ENCODE results near the gene SCN4B. TPM values are rescaled to one million over a fixed set of nuclear protein-coding genes. Genes with fewer than 3 reads are reported as not detected.

Gene SCN4B
- total RNA-seq, 3 donors from 2014 or later, result not detected

- DNase-seq (no peak), ATAC-seq (no peak)
- Mint-ChIP-seq H3K27me3 (ENCODE audit: low read depth) (peaks cover 9% of the 10 kb centered on the region), H3K4me3 (no peak overlapping the region), H3K9me3 (no peaks in the 10 kb centered on the region), H3K4me1 (ENCODE audit: low read depth) (no peaks in the 10 kb centered on the region), H3K36me3 (ENCODE audit: insufficient read depth) (no peaks in the 10 kb centered on the region)
Measured at GRCh38 chr11:118095967-118096367, 56.7 kb downstream of the SCN4B start.

- H3K9me3 Mint-ChIP-seq, result no peaks in the 10 kb centered on the region
- DNase-seq (no peak), ATAC-seq (no peak)
- peaks cover 9% of the 10 kb centered on the region for H3K27me3 Mint-ChIP-seq (ENCODE audit: low read depth)
- no peak overlapping the region for H3K4me3 Mint-ChIP-seq
- no peaks in the 10 kb centered on the region for H3K36me3 Mint-ChIP-seq (ENCODE audit: insufficient read depth)
- no peaks in the 10 kb centered on the region for H3K4me1 Mint-ChIP-seq (ENCODE audit: low read depth)
Measured at GRCh38 chr11:118095493-118095892, 57.1 kb downstream of the SCN4B start.

DNA sequence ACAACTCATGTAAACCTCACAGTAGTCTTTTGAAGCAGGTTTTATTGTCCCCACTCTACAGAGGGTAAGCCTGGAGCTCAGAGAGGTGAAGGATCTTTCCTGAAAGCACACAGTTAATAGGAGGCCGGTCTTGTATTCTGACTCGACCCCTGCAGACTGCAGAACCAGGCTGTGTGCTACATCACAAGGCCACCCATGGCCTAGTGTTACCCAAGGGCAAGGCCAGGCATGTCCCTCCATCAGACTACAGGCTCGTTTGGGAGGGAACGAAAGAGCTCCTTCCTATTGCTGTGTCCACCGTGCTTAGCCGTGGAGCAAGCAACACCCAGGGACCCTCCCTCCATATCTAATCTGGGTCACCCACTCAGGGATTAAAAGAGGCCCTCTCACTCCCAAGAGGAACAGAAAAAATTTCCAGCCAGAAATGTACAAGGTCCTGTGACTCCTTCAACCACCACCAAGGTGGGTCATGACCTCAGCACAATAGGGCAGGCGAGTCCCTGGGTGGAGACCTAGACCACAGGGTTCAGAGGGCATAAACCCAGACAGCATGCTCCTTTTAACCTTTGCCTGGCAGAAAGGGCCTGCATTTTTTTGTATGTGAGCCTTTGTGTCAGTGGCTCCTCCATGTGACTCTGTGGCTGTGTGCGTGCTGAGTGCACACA lies 59.6 kb downstream of the SCN4B start:
- ATAC-seq (no peak), DNase-seq (no peak)
- Mint-ChIP-seq H3K4me1 (ENCODE audit: low read depth) (no peaks in the 10 kb centered on the region), H3K36me3 (ENCODE audit: insufficient read depth) (peaks cover 1% of the 10 kb centered on the region), H3K9me3 (peaks cover 9% of the 10 kb centered on the region), H3K4me3 (no peak overlapping the region), H3K27me3 (ENCODE audit: low read depth) (peaks cover 9% of the 10 kb centered on the region)

DNA sequence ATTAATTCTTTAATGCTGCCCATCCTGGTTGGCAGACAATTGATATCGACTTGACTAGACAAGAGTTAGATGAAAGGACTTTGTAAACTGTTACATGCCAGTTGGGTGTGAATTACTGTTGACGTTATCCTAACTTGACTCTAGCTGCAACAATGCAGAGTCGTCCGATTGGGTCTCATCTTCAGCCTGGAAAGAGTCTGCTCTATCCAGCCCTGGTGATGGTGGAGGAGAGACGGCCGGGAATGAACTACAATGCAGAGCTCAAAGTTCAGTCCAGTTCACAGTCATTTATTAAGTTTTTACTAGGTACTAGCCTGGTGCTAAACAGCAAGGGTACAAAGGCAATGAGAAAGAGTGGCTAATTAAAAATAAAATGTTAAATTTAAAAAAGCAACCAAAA lies 60.9 kb downstream of the SCN4B start:
- Mint-ChIP-seq H3K36me3 (ENCODE audit: insufficient read depth) (peaks cover 6% of the 10 kb centered on the region), H3K4me1 (ENCODE audit: low read depth) (no peaks in the 10 kb centered on the region), H3K27me3 (ENCODE audit: low read depth) (peaks cover 6% of the 10 kb centered on the region), H3K4me3 (no peak overlapping the region), H3K9me3 (peaks cover 21% of the 10 kb centered on the region)
- DNase-seq (no peak), ATAC-seq (no peak)

DNA sequence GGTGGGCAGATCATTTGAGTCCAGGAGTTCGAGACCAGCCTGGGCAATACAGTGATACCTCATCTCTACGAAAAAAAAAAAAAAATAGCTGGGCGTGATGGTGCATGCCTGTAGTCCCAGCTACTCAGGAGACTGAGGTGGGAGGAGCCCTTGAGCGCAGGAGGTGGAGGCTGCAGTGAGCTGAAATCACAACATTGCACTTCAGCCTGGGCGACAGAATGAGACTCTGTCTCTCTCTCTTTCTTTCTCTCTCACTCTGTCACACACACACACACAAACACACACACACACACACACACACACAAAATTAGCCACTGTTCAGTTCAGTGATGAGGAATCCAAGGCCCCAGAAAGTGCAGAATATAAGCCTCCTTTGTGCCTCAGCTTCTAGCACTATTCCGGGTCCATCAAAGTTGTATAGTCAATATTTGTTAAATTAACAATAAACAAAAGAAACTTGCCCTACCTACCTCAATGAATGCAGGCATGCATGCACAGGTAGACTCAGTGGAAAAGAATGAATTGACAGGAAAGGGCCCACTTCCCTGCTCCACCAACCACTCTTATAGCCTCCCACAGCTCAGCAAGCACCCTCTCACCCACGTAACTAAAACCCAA lies 62.0 kb downstream of the SCN4B start:
- ATAC-seq (no peak), DNase-seq (no peak)
- peaks cover 6% of the 10 kb centered on the region for H3K36me3 Mint-ChIP-seq (ENCODE audit: insufficient read depth)
- peaks cover 3% of the 10 kb centered on the region for H3K27me3 Mint-ChIP-seq (ENCODE audit: low read depth)
- peaks cover 25% of the 10 kb centered on the region for H3K9me3 Mint-ChIP-seq
- no peak overlapping the region for H3K4me3 Mint-ChIP-seq
- H3K4me1 Mint-ChIP-seq (ENCODE audit: low read depth), result no peaks in the 10 kb centered on the region

DNA sequence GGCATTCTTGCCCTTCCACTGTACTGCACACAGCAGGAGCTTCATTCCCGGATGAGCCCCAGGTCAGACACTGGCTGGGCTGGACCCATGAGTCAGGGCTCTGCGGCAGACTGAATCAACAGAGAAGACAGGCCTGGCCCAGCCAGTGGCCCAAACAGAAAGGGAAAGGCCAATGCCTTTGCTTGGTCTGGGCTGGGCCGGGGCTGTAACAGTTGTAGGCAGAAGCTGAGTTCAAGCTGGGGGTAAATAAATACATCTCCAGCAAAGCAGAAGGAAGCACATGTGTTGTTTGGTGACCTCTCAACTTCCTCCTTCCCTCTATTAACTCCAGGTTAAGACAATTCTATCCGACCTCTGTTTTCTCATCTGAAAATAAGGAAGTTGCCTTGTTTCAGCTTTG lies 64.1 kb downstream of the SCN4B start:
- no peaks in the 10 kb centered on the region for H3K4me1 Mint-ChIP-seq (ENCODE audit: low read depth)
- DNase-seq (no peak), ATAC-seq (no peak)
- peaks cover 6% of the 10 kb centered on the region for H3K36me3 Mint-ChIP-seq (ENCODE audit: insufficient read depth)
- H3K4me3 Mint-ChIP-seq, result no peak overlapping the region
- peaks cover 3% of the 10 kb centered on the region for H3K27me3 Mint-ChIP-seq (ENCODE audit: low read depth)
- H3K9me3 Mint-ChIP-seq, result peaks cover 25% of the 10 kb centered on the region

DNA sequence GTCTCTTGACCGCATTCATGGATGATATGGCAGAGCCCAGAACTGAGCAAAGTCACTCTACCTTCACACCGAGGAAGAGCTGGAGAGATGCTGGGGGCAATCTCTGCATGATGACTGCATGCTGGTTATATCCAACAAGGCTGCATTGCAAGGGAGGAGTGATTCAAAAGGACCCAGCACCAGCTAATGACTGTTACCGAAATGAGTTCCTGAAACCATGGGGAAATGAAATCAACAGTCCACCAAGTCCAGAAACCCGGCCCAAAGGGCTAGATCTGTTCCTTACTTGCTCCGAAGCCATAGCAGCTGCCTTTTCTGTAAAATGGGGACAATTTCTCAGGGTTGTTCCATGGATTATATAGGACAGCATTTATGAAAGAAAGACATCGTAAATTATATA lies 64.7 kb downstream of the SCN4B start:
- H3K4me3 Mint-ChIP-seq, result no peak overlapping the region
- DNase-seq (no peak), ATAC-seq (no peak)
- peaks cover 6% of the 10 kb centered on the region for H3K36me3 Mint-ChIP-seq (ENCODE audit: insufficient read depth)
- peaks cover 25% of the 10 kb centered on the region for H3K9me3 Mint-ChIP-seq
- peaks cover 3% of the 10 kb centered on the region for H3K27me3 Mint-ChIP-seq (ENCODE audit: low read depth)
- H3K4me1 Mint-ChIP-seq (ENCODE audit: low read depth), result no peaks in the 10 kb centered on the region

GRCh38 chr11:118086913-118087768 lies 65.5 kb downstream of the SCN4B start, which contains the start of gene SMIM35:
TSS of gene SMIM35 (minus strand) at chr11:118086963. CDS start at chr11:118086757, 206 bp downstream.
- no peak for DNase-seq
- Mint-ChIP-seq H3K36me3 (ENCODE audit: insufficient read depth) (peaks cover 6% of the 10 kb centered on the region), H3K27me3 (ENCODE audit: low read depth) (peaks cover 3% of the 10 kb centered on the region), H3K4me1 (ENCODE audit: low read depth) (no peaks in the 10 kb centered on the region), H3K9me3 (peaks cover 25% of the 10 kb centered on the region), H3K4me3 (no peak within 1 kb of the TSS)
- no peak for ATAC-seq

DNA sequence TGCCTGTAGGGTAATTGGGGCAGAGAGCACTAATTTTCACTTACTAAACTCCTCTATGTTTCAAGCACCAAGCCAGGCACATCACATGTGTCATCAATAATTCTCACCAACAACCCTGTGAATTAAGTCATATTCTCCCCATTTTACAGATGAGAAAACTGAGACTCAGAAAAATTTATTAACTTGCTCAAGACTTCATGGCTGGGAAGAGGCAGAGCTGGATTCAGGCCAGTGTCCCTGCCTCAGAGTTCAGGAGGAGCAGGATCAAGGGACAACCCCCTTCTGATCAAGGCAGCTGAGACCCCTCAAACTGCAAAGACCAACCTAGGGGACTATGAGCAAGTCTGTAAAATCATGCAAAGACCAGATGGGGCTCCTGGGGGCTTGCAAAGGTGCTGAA lies 68.0 kb downstream of the SCN4B start:
- H3K9me3 Mint-ChIP-seq, result peaks cover 25% of the 10 kb centered on the region
- H3K4me1 Mint-ChIP-seq (ENCODE audit: low read depth), result no peaks in the 10 kb centered on the region

GRCh38 chr11:118084247-118084646 lies 68.4 kb downstream of the SCN4B start:
- no peak overlapping the region for H3K4me3 Mint-ChIP-seq
- H3K27me3 Mint-ChIP-seq (ENCODE audit: low read depth), result peaks cover 3% of the 10 kb centered on the region
- H3K36me3 Mint-ChIP-seq (ENCODE audit: insufficient read depth), result peaks cover 6% of the 10 kb centered on the region

More for the DNA sequence above, 68.0 kb downstream of the SCN4B start:
- Mint-ChIP-seq H3K4me3 (no peak overlapping the region), H3K36me3 (ENCODE audit: insufficient read depth) (peaks cover 6% of the 10 kb centered on the region), H3K27me3 (ENCODE audit: low read depth) (peaks cover 3% of the 10 kb centered on the region)
- no peak for DNase-seq
- ATAC-seq, result no peak

More at GRCh38 chr11:118084247-118084646, 68.4 kb downstream of the SCN4B start:
- ATAC-seq, result no peak
- no peaks in the 10 kb centered on the region for H3K4me1 Mint-ChIP-seq (ENCODE audit: low read depth)
- DNase-seq, result no peak
- peaks cover 25% of the 10 kb centered on the region for H3K9me3 Mint-ChIP-seq

Other genes with a start within 250 kb of the SCN4B start
- gene TMPRSS13, start 223.4 kb downstream of the SCN4B start, total RNA-seq, result under 1 TPM; 0.26 to 0.38 (median 0.38) TPM
- gene IL10RA, start 166.4 kb downstream of the SCN4B start, total RNA-seq, result 10 to 100 TPM; 30.5 to 39.3 (median 36.6) TPM
- gene TMPRSS4, start 75.7 kb downstream of the SCN4B start, total RNA-seq, result under 1 TPM in 1 of 3 donors, not detected in 2; 0.08 TPM
- not detected for gene SMIM35, start 65.9 kb downstream of the SCN4B start, total RNA-seq
- not detected for gene SCN2B, start 23.8 kb upstream of the SCN4B start, total RNA-seq
- gene JAML, start 72.2 kb upstream of the SCN4B start, total RNA-seq, result 100 to 1,000 TPM; 135 to 153 (median 137) TPM
- 10 to 100 TPM; 52.7 to 72.0 (median 56.4) TPM for gene MPZL3, start 99.5 kb upstream of the SCN4B start, total RNA-seq
- gene MPZL2, start 111.5 kb upstream of the SCN4B start, total RNA-seq, result 10 to 100 TPM in 2 of 3 donors, 1 to 10 TPM in 1; 9.0 to 12.9 (median 12.8) TPM
- gene CD3E, start 151.9 kb upstream of the SCN4B start, total RNA-seq, result 100 to 1,000 TPM; 371 to 436 (median 407) TPM
- gene CD3D, start 189.9 kb upstream of the SCN4B start, total RNA-seq, result 100 to 1,000 TPM; 412 to 451 (median 427) TPM
- 100 to 1,000 TPM in 2 of 3 donors, 10 to 100 TPM in 1; 86.4 to 105 (median 102) TPM for gene CD3G, start 191.5 kb upstream of the SCN4B start, total RNA-seq
- 10 to 100 TPM; 43.7 to 45.1 (median 45.0) TPM for gene UBE4A, start 206.8 kb upstream of the SCN4B start, total RNA-seq
- 100 to 1,000 TPM; 236 to 266 (median 251) TPM for gene ATP5MG, start 248.8 kb upstream of the SCN4B start, total RNA-seq